K562 (cell line): ENCODE results near the gene EZH1. TPM values are rescaled to one million over a fixed set of nuclear protein-coding genes. Genes with fewer than 3 reads are reported as not detected.
A peak's percentile ranks its signal among the peaks of the same experiment; 100 is the strongest.

Experiments used
- BMI1 ChIP-seq: fragments of 150-350 bp; IDR thresholded peaks from 2 replicates; pipeline ENCODE4 v1.6.1; 2014; ENCODE audit warnings: low read length
- DNMT1 ChIP-seq: fragments of 450-650 bp; IDR thresholded peaks from 2 replicates; pipeline ENCODE4 v1.6.1; 2016; ENCODE audit warnings: antibody characterized with exemption, mild to moderate bottlenecking
- FOXK2 ChIP-seq, 2 experiments: fragments of 450-650 bp; IDR thresholded peaks in 1 of 2; conservative IDR thresholded peaks in 1 of 2; 2 replicates each; pipeline ENCODE4 v1.6.1; 2016; ENCODE audit warnings: low read depth in 2 of 2, mild to moderate bottlenecking in 1 of 2
- FOXP1 ChIP-seq: sonication (generic); formaldehyde crosslinking; IDR thresholded peaks from 2 replicates; pipeline ENCODE4 v1.8.0; 2022; ENCODE audit warnings: mild to moderate bottlenecking, missing genetic modification reagents
- KDM2B ChIP-seq: fragments of 250-450 bp; sonication (Bioruptor Pico); IDR thresholded peaks from 2 replicates; pipeline ENCODE4 v1.8.0; 2021; ENCODE audit warnings: mild to moderate bottlenecking, moderate library complexity
- MBD2 ChIP-seq: sonication (generic); IDR thresholded peaks from 2 replicates; pipeline ENCODE4 v1.6.1; 2016; ENCODE audit warnings: low read depth, borderline replicate concordance
- MCM3 ChIP-seq: fragments of 450-650 bp; IDR thresholded peaks from 2 replicates; pipeline ENCODE4 v1.6.1; 2016
- MTA1 ChIP-seq: fragments of 450-650 bp; IDR thresholded peaks from 2 replicates; pipeline ENCODE4 v1.6.1; 2017; ENCODE audit warnings: borderline replicate concordance
- RBFOX2 ChIP-seq: fragments of 200-400 bp; formaldehyde crosslinking; IDR thresholded peaks from 2 replicates; pipeline ENCODE4 v1.6.1; 2017; ENCODE audit warnings: low read depth, mild to moderate bottlenecking, low read length, moderate library complexity
- RFX5 ChIP-seq: IDR thresholded peaks from 2 replicates; pipeline ENCODE4 v1.6.1; 2011; ENCODE audit warnings: low read depth, mild to moderate bottlenecking, improper control_type of control experiment, low read length
- SRSF7 ChIP-seq: fragments of 200-400 bp; formaldehyde crosslinking; optimal IDR thresholded peaks from 2 replicates; pipeline ENCODE3; 2017; ENCODE audit warnings: mild to moderate bottlenecking, low read depth, low read length
- ZBTB1 ChIP-seq: sonication (generic); formaldehyde crosslinking; IDR thresholded peaks from 2 replicates; pipeline ENCODE4 v1.8.1; 2023; ENCODE audit warnings: missing genetic modification reagents, low read depth, mild to moderate bottlenecking, borderline replicate concordance
- ZNF121 ChIP-seq: sonication (generic); formaldehyde crosslinking; conservative IDR thresholded peaks from 2 replicates; pipeline ENCODE4 v1.8.0; 2022; ENCODE audit warnings: missing genetic modification reagents
- polyA plus RNA-seq, 8 experiments: library from polyadenylated mRNA; depleted of rRNA in 4 of 8; stranded (reverse) in 5 of 8; unstranded in 3 of 8; fragments of >200 nt; fragmentation: Nextera tagmentation in 2 of 8; fragmentation: Illumina TruSeq in 1 of 8; extraction: Ambion mirVana in 2 of 8; extraction: Trizol in 1 of 8; gene quantifications; 2 replicates each; pipeline versions ENCODE4 v1.2.1 to v1.2.3, GENCODE V29; 2011 to 2014; ENCODE audit warnings: inconsistent platforms in 1 of 8, missing spikeins in 1 of 8
- total RNA-seq, 7 experiments: library from RNA; depleted of rRNA in 6 of 7; stranded (reverse); fragments of >200 nt in 6 of 7; fragmentation: Illumina TruSeq in 2 of 7; extraction: Trizol in 2 of 7; gene quantifications; 2 replicates each; pipeline versions ENCODE4 v1.2.1 to v1.2.3, GENCODE V29; 2011 to 2021; ENCODE audit warnings: low replicate concordance in 1 of 7
- TF ChIP-seq, protein P1 (sequence below), 3 experiments: fragments of 200-800 bp in 1 of 3; fragments of 250-450 bp in 1 of 3; fragments of 450-650 bp in 1 of 3; sonication (Bioruptor Pico) in 1 of 3; sonication (Bioruptor generic) in 1 of 3; formaldehyde crosslinking in 1 of 3; IDR thresholded peaks; 2 replicates each; pipeline versions ENCODE4 v1.6.1 to v1.8.0; 2016 to 2022; ENCODE audit warnings: mild to moderate bottlenecking in 2 of 3, missing genetic modification characterization in 2 of 3, missing compliant biosample characterization in 1 of 3, moderate library complexity in 1 of 3
- TF ChIP-seq, protein P2 (sequence below): fragments of 450-650 bp; conservative IDR thresholded peaks from 2 replicates; pipeline ENCODE4 v1.6.1; 2016; ENCODE audit warnings: missing genetic modification characterization, low read depth, mild to moderate bottlenecking, control low read depth, missing compliant biosample characterization
- TF ChIP-seq, protein P3 (sequence below): fragments of 450-650 bp; IDR thresholded peaks from 2 replicates; pipeline ENCODE4 v1.6.1; 2016; ENCODE audit warnings: antibody characterized with exemption
- TF ChIP-seq, protein P4 (sequence below), 3 experiments: fragments of 200-800 bp in 1 of 3; sonication (Bioruptor generic) in 1 of 3; sonication (generic) in 1 of 3; formaldehyde crosslinking in 1 of 3; IDR thresholded peaks; 2 replicates each; pipeline versions ENCODE4 v1.6.1 to v1.8.0; 2016 to 2022; ENCODE audit warnings: mild to moderate bottlenecking in 2 of 3, missing compliant biosample characterization in 2 of 3, missing genetic modification characterization in 2 of 3, missing genetic modification reagents in 1 of 3

EZH1 gene
- total and polyA plus RNA-seq, 9 of the 15 experiments (the other 6 are each of a cell fraction or from before 2014, with no cell fraction given): 8.6 to 40.8 (median 22.9) TPM

DNA sequence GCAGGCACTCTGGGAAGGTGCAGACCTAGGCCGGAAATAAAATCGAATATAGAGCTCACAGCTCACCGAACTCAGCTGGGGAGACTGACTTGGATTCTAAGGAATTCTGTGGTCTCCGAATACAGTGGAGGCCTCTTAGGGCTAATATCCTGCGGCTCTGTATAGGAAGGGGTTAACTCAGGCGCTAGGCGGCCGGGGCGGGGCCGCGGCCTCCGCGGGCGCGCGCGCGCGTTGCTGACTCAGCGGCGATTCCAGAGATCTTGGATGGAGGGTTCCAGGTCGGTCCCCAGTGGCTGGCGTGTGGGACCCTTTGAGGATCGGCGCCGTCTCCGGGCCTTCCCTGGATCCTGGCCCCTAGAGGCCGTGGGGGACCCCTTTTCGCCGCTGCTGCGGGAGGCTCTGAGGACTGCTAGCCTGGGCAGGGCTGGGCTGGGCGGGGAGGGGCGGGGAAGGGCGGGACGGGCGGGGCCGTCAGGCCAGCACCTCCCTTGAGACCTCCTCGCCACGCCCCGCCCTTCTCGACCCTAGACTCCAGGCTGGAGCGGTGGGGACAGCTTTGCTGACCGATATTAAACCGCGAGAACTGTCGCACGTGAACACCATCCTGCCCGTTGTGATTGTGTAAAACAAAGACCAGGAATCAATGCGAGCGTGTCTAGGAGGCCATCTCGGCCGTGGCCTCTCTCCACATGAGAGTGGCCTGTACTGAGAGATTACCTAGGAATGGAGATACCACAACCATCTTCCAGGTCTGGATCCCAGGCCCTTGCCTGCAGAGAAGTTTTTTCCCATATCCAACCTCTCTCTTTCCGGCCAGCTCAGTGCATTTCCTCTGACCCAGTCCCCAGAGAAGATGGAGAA is 66.7 kb downstream of the EZH1 start (continued):
- TF ChIP-seq, protein P1, sequence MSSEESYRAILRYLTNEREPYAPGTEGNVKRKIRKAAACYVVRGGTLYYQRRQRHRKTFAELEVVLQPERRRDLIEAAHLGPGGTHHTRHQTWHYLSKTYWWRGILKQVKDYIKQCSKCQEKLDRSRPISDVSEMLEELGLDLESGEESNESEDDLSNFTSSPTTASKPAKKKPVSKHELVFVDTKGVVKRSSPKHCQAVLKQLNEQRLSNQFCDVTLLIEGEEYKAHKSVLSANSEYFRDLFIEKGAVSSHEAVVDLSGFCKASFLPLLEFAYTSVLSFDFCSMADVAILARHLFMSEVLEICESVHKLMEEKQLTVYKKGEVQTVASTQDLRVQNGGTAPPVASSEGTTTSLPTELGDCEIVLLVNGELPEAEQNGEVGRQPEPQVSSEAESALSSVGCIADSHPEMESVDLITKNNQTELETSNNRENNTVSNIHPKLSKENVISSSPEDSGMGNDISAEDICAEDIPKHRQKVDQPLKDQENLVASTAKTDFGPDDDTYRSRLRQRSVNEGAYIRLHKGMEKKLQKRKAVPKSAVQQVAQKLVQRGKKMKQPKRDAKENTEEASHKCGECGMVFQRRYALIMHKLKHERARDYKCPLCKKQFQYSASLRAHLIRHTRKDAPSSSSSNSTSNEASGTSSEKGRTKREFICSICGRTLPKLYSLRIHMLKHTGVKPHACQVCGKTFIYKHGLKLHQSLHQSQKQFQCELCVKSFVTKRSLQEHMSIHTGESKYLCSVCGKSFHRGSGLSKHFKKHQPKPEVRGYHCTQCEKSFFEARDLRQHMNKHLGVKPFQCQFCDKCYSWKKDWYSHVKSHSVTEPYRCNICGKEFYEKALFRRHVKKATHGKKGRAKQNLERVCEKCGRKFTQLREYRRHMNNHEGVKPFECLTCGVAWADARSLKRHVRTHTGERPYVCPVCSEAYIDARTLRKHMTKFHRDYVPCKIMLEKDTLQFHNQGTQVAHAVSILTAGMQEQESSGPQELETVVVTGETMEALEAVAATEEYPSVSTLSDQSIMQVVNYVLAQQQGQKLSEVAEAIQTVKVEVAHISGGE (CRISPR knock-in tag; IDR thresholded peaks at IDR 0.05): 0 out of 6 replicates have a peak, but pooled peaks of 1 of the 3 experiments have one; percentile 34
- TF ChIP-seq FOXK2 (conservative IDR thresholded peaks at IDR 0.05 in 1 of 2, IDR thresholded peaks at IDR 0.05 in 1 of 2; ENCODE audit: low read depth in 2 of 2) (peak in 1 of 2 experiments; percentile 17; a peak in 2 of 4 replicates), DNMT1 (no peak), RBFOX2 (peak; percentile 86), ZNF121 (no peak), MBD2 (no peak; the same call in 1 of the 2 replicates), RFX5 (no peak), SRSF7 (no peak), MTA1 (no peak), FOXP1 (no peak), KDM2B (CRISPR knock-in tag) (no peak), ZBTB1 (CRISPR knock-in tag) (peak; percentile 41; the same call in 1 of the 2 replicates), MCM3 (no peak), BMI1 (no peak)
- TF ChIP-seq, protein P2, sequence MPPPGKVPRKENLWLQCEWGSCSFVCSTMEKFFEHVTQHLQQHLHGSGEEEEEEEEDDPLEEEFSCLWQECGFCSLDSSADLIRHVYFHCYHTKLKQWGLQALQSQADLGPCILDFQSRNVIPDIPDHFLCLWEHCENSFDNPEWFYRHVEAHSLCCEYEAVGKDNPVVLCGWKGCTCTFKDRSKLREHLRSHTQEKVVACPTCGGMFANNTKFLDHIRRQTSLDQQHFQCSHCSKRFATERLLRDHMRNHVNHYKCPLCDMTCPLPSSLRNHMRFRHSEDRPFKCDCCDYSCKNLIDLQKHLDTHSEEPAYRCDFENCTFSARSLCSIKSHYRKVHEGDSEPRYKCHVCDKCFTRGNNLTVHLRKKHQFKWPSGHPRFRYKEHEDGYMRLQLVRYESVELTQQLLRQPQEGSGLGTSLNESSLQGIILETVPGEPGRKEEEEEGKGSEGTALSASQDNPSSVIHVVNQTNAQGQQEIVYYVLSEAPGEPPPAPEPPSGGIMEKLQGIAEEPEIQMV (tag): no peak
- TF ChIP-seq, protein P3, sequence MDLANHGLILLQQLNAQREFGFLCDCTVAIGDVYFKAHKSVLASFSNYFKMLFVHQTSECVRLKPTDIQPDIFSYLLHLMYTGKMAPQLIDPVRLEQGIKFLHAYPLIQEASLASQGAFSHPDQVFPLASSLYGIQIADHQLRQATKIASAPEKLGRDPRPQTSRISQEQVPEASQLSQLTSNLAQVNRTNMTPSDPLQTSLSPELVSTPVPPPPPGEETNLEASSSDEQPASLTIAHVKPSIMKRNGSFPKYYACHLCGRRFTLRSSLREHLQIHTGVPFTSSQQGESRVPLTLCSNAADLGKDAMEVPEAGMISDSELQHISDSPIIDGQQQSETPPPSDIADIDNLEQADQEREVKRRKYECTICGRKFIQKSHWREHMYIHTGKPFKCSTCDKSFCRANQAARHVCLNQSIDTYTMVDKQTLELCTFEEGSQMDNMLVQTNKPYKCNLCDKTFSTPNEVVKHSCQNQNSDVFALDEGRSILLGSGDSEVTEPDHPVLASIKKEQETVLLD: no peak
- TF ChIP-seq, protein P4, sequence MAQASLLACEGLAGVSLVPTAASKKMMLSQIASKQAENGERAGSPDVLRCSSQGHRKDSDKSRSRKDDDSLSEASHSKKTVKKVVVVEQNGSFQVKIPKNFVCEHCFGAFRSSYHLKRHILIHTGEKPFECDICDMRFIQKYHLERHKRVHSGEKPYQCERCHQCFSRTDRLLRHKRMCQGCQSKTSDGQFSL (CRISPR knock-in tag; IDR thresholded peaks at IDR 0.05): no peak
- TF ChIP-seq, protein P4 (tag; IDR thresholded peaks at IDR 0.05): no peak
